ENCODE measurements around the gene SLC24A5. TPM values are rescaled to one million over a fixed set of nuclear protein-coding genes. Genes with fewer than 3 reads are reported as not detected.

Gene SLC24A5
- total RNA-seq, 3 donors from 2014 or later: not detected

- Histone ChIP-seq H3K4me3 (no peak overlapping the region), H3K4me1 (no peaks in the 10 kb centered on the region), H3K36me3 (no peaks in the 10 kb centered on the region), H3K9me3 (no peaks in the 10 kb centered on the region), H3K27me3 (no peaks in the 10 kb centered on the region), H3K27ac (no peak overlapping the region)
- DNase-seq (ENCODE audit: low spot score in 2 of 2): no peak
- no peak for TF ChIP-seq CTCF (IDR thresholded peaks at IDR 0.05)
- TF ChIP-seq POLR2A (IDR thresholded peaks at IDR 0.05): no peak
- intact Hi-C loops (cut with DNase I; ENCODE audit: low total_unique reads): no loop called here
Measured at GRCh38 chr15:48144889-48145288, 24.1 kb downstream of the SLC24A5 start.

GRCh38 chr15:48145923-48146322, 25.1 kb downstream of the SLC24A5 start:
- Histone ChIP-seq H3K36me3 (no peaks in the 10 kb centered on the region), H3K27me3 (no peaks in the 10 kb centered on the region), H3K4me3 (no peak overlapping the region), H3K27ac (no peak overlapping the region), H3K4me1 (no peaks in the 10 kb centered on the region), H3K9me3 (no peaks in the 10 kb centered on the region)
- intact Hi-C loops (cut with DNase I; ENCODE audit: low total_unique reads): no loop called here
- no peak for DNase-seq (ENCODE audit: low spot score in 2 of 2)
- TF ChIP-seq POLR2A (IDR thresholded peaks at IDR 0.05): no peak
- no peak for TF ChIP-seq POLR2AphosphoS5 (IDR thresholded peaks at IDR 0.05)
- no peak for TF ChIP-seq CTCF (IDR thresholded peaks at IDR 0.05)

GRCh38 chr15:48147358-48147757, 26.6 kb downstream of the SLC24A5 start:
- Histone ChIP-seq H3K36me3 (no peaks in the 10 kb centered on the region), H3K27me3 (no peaks in the 10 kb centered on the region), H3K4me1 (no peaks in the 10 kb centered on the region), H3K4me3 (no peak overlapping the region), H3K27ac (no peak overlapping the region), H3K9me3 (no peaks in the 10 kb centered on the region)
- no peak for TF ChIP-seq POLR2AphosphoS5 (IDR thresholded peaks at IDR 0.05)
- no peak for TF ChIP-seq POLR2A (IDR thresholded peaks at IDR 0.05)
- TF ChIP-seq CTCF (IDR thresholded peaks at IDR 0.05): no peak
- intact Hi-C loops (cut with DNase I; ENCODE audit: low total_unique reads): no loop called here
- DNase-seq (ENCODE audit: low spot score in 2 of 2): no peak

GRCh38 chr15:48149858-48150257, 29.1 kb downstream of the SLC24A5 start:
- DNase-seq (ENCODE audit: low spot score in 2 of 2): no peak
- H3K27ac ChIP-seq: no peak overlapping the region
- no peaks in the 10 kb centered on the region for H3K9me3 ChIP-seq
- no peaks in the 10 kb centered on the region for H3K4me1 ChIP-seq
- TF ChIP-seq POLR2A (IDR thresholded peaks at IDR 0.05) (no peak), CTCF (IDR thresholded peaks at IDR 0.05) (no peak), POLR2AphosphoS5 (IDR thresholded peaks at IDR 0.05) (no peak)
- H3K27me3 ChIP-seq: no peaks in the 10 kb centered on the region
- no peak overlapping the region for H3K4me3 ChIP-seq
- no peaks in the 10 kb centered on the region for H3K36me3 ChIP-seq
- intact Hi-C loops (cut with DNase I; ENCODE audit: low total_unique reads): no loop called here

- no peak overlapping the region for H3K27ac ChIP-seq
- no peaks in the 10 kb centered on the region for H3K27me3 ChIP-seq
- H3K9me3 ChIP-seq: no peaks in the 10 kb centered on the region
- H3K4me1 ChIP-seq: no peaks in the 10 kb centered on the region
- no peaks in the 10 kb centered on the region for H3K36me3 ChIP-seq
- intact Hi-C loops (cut with DNase I; ENCODE audit: low total_unique reads): no loop called here
- H3K4me3 ChIP-seq: no peak overlapping the region
- no peak for DNase-seq (ENCODE audit: low spot score in 2 of 2)
- no peak for TF ChIP-seq POLR2AphosphoS5 (IDR thresholded peaks at IDR 0.05)
Measured at GRCh38 chr15:48153526-48153925, 32.7 kb downstream of the SLC24A5 start.

- Histone ChIP-seq H3K36me3 (no peaks in the 10 kb centered on the region), H3K27ac (no peak overlapping the region), H3K9me3 (no peaks in the 10 kb centered on the region), H3K4me3 (no peak overlapping the region), H3K27me3 (no peaks in the 10 kb centered on the region), H3K4me1 (no peaks in the 10 kb centered on the region)
- intact Hi-C loops (cut with DNase I; ENCODE audit: low total_unique reads): no loop called here
- TF ChIP-seq CTCF (IDR thresholded peaks at IDR 0.05) (no peak), POLR2AphosphoS5 (IDR thresholded peaks at IDR 0.05) (no peak), POLR2A (IDR thresholded peaks at IDR 0.05) (no peak)
- no peak for DNase-seq (ENCODE audit: low spot score in 2 of 2)
Measured at GRCh38 chr15:48168616-48169015, 47.8 kb downstream of the SLC24A5 start.
